Measurements from ENCODE around the gene RDH8.
A peak's percentile ranks its signal among the peaks of the same experiment; 100 is the strongest.
"Not testable (repeated sequence)": the region's sequence is repeated elsewhere in the genome, so short reads cannot be mapped to it uniquely, and the experiment has no call there.

Gene RDH8

GRCh38 chr19:10006335-10006708 is 7.0 kb upstream of the RDH8 start:
- DNase-seq, result no peak

GRCh38 chr19:10006752-10007323 is 6.4 kb upstream of the RDH8 start:
- DNase-seq, result no peak

GRCh38 chr19:10007371-10008183 is 5.7 kb upstream of the RDH8 start:
- DNase-seq, result no peak

GRCh38 chr19:10008184-10008765 is 5.0 kb upstream of the RDH8 start:
- DNase-seq, result no peak

- DNase-seq, result no peak
Observed at GRCh38 chr19:10009714-10010224, 3.5 kb upstream of the RDH8 start.

GRCh38 chr19:10010247-10010691 is 3.0 kb upstream of the RDH8 start, which contains the start of gene COL5A3:
Gene COL5A3, minus strand, starts transcription at chr19:10010504. Its CDS starts 119 bp downstream, at chr19:10010385.
- DNase-seq, result no peak

- no peak for DNase-seq
Observed at GRCh38 chr19:10010939-10011338, 2.3 kb upstream of the RDH8 start.

GRCh38 chr19:10011974-10012373 is 1.3 kb upstream of the RDH8 start:
- no peak for DNase-seq

GRCh38 chr19:10013834-10014618 is 743 bp downstream of the RDH8 start:
- DNase-seq, result no peak

- no peak for DNase-seq
Observed at GRCh38 chr19:10018263-10018662, 5.0 kb downstream of the RDH8 start.

- DNase-seq, result no peak
Observed at GRCh38 chr19:10018786-10019185, 5.5 kb downstream of the RDH8 start.

- DNase-seq, result no peak
Observed at GRCh38 chr19:10019246-10019645, 6.0 kb downstream of the RDH8 start.

GRCh38 chr19:10020851-10021250 is 7.6 kb downstream of the RDH8 start:
- DNase-seq, result no peak

GRCh38 chr19:10021446-10021845 is 8.2 kb downstream of the RDH8 start:
- DNase-seq, result no peak

GRCh38 chr19:10021863-10022262 is 8.6 kb downstream of the RDH8 start:
- DNase-seq, result no peak

- not testable (repeated sequence) for DNase-seq
Observed at GRCh38 chr19:10023096-10023495, 9.8 kb downstream of the RDH8 start.

GRCh38 chr19:10026744-10027143 is 13.5 kb downstream of the RDH8 start:
- no peak for DNase-seq

- DNase-seq, result peak; percentile 80
Observed at GRCh38 chr19:10027158-10027997, 14.1 kb downstream of the RDH8 start.

GRCh38 chr19:10033614-10034013 is 20.3 kb downstream of the RDH8 start:
- no peak for DNase-seq

- DNase-seq, result no peak
Observed at GRCh38 chr19:10036601-10037071, 23.4 kb downstream of the RDH8 start.

- DNase-seq, result no peak
Observed at GRCh38 chr19:10037367-10037766, 24.1 kb downstream of the RDH8 start.

GRCh38 chr19:10037809-10038208 is 24.5 kb downstream of the RDH8 start:
- no peak for DNase-seq
